GM18867 (cell line): ENCODE results near the gene OBI1.
"Not testable (repeated sequence)": the region's sequence is repeated elsewhere in the genome, so short reads cannot be mapped to it uniquely, and the experiment has no call there.

ENCODE experiments used
- ATAC-seq: cut with Tn5 transposase; IDR thresholded peaks from one replicate; pipeline ENCODE4 v1.9.1; 2021; ENCODE audit warnings: mild to moderate bottlenecking, moderate library complexity; ENCODE audit not compliant: unreplicated experiment

The OBI1 gene

GRCh38 chr13:78650717-78651083, 8.3 kb downstream of the OBI1 start:
- ATAC-seq, result no peak

DNA sequence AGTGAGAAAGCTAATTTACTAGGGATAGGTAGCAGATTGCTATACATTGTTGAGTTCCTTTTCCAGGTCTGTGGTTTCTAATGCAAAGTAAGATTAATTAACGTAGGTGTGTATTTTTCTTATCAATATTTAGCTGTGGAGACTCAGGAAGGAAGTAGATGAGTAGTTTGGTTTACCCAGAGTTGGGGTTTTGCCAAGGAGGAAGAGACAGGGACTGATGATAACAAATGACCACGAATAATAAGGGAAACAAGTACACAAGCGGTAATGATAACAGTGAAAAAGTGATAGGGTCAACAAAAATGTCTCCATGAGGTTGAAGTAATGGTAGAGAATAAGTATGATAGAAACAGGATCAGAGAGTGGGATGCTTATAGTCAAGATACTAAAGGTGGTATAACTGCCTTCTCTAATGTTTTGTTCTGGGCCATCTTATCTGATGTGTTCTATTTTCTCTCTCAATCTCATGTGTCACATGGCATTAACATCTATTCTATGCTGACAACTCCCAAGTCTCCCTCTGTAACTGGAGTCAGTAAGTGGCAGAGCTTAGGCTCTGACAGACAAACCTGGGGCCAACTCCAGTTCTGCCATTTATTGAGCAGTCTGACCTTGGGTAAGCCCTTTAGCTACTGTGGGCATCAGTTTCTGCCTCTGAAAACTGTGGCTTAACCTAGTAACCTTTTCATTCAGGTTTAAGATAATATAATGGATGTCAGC, 8.8 kb downstream of the OBI1 start:
- ATAC-seq, result no peak

- not testable (repeated sequence) for ATAC-seq
Observed at GRCh38 chr13:78647109-78647678, 11.8 kb downstream of the OBI1 start.

DNA sequence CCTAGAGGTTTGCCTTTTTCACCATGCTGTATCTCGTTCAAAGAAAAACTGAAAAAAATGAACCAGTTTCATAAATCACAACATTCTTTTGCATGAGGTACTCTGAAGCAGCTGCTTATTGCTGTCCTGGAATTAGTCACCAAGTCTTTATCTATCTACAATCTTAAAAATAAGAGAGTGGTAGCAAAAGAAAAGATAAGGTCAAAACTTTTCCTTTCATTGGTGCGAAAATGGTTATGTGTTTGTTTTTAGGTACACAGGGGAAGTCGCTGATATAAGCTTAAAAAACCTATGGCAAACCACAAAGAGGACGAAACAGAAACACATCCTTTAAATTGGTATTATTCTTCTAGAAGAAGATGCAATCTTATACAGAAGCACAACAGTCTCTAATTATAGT, 20.7 kb downstream of the OBI1 start:
- ATAC-seq, result no peak

DNA sequence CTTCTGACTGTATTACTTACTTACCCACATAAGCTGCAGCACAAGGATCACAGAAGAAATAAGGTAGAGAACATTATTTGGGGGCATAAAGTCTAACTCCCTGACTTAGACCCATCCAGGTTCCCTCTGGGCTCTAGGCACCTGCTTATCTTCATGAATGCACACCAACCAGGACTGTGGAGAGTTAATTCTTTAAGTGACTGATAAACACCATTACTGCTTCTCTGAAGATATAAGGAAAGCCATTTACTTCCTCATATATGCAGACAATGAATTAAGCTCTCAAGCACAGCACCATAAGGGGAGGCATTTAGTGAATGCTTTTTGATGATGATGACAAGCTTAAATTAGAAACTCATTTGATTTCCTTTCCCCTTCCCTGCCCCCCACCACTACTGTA, 22.5 kb downstream of the OBI1 start:
- ATAC-seq, result no peak

- ATAC-seq, result no peak
Observed at GRCh38 chr13:78632996-78633395, 26.0 kb downstream of the OBI1 start.

GRCh38 chr13:78631077-78631476, 27.9 kb downstream of the OBI1 start:
- no peak for ATAC-seq

- no peak for ATAC-seq
Observed at GRCh38 chr13:78630511-78630910, 28.4 kb downstream of the OBI1 start.

DNA sequence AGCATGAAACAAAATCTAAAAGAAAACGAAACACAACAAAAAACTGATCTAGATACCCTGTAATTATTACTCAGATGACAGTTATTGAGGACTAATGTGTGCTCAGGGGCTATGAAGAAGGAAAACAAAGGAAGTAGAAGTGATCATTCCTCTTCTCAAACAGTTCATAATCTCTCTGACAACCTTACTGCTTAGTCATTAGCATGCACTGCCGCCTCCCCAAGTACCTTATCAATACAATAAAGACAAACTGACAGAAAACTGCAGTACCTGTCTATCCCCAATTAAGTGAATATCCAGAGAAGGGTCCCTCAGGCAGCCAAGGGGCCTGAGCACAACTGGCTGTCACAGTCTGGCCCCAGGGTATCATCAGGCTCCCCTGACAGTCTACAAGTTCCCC, 33.6 kb downstream of the OBI1 start:
- no peak for ATAC-seq

- ATAC-seq, result no peak
Observed at GRCh38 chr13:78623132-78623531, 35.8 kb downstream of the OBI1 start.

- no peak for ATAC-seq
Observed at GRCh38 chr13:78620936-78621470, 38.0 kb downstream of the OBI1 start.

DNA sequence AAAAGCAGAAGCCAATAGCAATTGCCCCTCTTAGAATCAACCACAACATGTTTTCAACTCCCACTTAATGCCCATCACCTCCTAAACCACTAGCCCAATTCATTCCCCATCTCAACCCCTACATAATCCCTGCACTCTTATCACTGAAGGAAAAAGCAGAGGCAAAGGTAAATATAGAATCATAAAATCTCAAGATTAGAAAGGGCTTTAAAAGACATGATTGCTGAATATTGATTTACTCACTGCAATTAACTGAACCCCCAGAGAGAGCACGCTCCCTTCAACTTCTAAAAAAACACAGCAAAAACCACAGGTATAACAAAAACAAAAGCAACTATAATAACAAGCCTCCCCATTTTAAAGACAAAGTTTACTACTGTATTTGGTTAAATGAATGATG, 40.5 kb downstream of the OBI1 start:
- ATAC-seq, result no peak

DNA sequence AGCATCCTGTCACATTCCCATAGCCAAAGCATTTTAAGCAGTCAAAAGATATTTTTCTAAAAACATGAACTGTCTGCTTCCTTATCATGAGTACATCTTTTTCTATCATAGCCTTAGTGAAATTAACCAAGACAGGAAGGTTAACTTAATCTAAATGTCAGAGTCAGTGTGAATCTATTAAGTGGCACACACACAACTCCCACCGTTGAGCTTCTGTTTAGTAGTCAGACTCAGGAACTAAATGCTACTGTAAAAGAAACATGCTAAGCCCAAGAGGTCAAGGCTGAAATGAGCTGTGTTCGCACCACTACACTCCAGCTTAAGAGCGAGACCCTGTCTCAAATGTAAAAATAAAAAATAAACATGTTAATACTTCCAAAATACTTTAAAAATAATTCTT, 47.9 kb downstream of the OBI1 start:
- ATAC-seq, result no peak

DNA sequence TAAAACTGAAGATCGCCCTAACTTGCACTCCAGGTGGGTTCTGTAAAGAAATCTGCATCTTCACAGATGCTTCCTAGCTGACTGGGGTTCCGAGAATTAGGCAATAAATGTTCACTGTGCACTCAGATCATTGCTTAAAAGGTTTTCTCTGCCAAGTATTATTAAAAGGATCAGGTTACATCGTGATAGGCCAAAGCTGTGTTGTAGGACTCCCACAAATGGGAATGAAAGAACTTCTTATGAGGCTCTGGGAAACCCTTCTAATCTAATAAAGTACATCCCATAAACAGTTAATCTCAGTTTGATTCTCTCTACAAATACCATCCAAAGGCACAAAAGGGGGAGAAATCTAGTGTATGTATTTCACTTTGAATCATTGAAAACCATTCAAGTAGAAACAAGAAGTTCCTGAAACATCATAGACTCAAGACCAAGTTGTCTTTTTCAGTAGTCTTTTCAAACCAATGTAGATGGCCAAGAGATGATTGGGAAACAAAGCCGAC, 48.5 kb downstream of the OBI1 start:
- ATAC-seq, result peak; percentile 43

DNA sequence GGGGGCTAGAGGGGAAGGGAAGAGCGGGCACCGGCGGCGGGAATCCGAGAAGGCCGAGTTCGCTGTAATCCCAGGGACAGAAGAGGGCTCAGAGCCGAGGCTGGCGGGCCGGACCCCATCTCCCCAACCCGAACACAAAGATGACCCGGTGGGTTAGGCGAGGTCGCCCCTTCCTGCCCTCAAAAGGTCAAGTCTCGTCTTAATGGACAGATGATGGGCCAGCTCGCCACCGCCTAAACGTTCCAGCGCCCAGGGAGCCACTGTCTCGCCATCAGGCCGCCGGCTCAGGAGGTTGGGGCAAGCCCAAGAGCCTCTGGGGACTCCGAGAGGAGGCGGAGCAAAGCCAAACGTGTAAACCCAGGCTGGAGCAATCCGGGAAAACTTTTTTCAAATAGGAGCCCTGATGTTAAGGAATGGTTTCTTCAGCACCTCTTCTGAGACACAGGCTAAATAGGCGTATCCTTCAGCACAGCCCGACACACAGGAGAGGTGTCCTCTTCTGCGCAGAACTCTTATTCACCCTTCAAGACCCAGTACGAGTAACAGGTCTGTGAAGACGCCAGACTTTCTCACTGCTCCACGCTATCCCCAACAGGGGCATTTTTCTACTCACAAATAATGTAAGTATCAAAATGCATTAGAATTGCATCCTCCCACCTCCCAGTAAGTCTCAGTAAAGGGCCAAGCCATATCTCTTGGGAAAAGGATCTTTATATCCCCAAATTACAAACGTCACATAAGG, 49.3 kb downstream of the OBI1 start:
- no peak for ATAC-seq

- ATAC-seq, result no peak
Observed at GRCh38 chr13:78608688-78609463, 50.1 kb downstream of the OBI1 start.

DNA sequence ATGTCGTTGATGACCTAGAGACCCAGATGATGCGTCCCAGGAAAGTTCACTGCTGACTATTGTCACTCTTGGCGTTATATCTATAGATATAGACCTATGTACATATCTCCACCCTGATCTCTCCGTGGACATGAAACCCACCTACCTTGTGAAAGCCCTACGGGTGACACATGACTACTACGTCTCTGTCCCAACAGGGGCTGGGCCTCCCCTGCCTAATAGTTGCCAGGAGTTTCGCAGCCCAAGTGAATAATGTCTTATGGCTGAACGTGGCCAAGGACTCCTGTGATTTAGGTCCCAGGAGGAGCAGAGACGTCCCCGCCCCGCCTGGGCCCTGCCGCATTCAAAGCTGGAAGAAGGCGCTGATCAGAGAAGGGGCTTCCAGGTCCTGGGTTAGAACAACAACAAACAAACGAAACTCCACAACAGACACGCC, 50.7 kb downstream of the OBI1 start:
- ATAC-seq, result no peak

DNA sequence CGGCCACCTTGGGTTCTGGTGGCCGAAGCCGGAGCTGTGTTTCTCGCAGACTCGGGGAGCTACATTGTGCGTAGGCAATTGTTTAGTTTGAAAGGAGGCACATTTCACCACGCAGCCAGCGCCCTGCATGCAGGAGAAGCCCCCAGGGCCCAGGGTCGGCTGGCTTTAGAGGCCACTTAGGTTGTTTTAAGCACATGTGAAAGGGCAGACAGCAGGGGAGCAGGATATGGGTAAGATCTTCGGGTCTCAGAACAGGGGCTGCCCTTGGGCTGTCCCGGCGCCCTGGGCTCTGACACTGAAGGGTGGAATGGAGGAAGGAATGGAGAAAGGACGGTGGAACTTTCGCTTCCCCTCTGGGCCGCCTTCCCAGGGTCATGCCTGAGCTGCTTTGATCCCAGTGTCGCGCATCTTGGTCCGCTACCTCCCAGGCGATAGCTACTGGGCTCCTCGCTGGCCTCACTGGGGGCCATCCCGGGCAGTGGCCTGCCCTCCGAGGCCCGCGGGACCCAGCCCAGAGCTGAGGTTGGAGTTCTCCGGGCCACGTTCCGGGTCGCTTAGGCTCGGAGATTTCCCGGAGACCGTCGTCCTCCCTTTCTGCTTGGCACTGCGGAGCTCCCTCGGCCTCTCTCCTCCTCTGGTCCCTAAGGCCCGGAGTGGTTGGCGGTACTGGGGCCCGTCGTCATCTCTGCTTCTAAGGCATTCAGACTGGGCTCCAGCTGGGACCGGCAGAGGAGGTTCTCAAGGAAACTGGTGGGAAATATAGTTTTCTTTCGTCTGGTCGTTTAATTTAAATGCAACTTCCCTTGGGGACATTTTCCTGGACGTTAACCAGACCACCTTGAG, 51.3 kb downstream of the OBI1 start:
- no peak for ATAC-seq

GRCh38 chr13:78606471-78607408, 52.2 kb downstream of the OBI1 start:
- no peak for ATAC-seq
